DOHH2 (cell line): ENCODE results near the gene THTPA.
"Not testable (repeated sequence)": the region's sequence is repeated elsewhere in the genome, so short reads cannot be mapped to it uniquely, and the experiment has no call there.

Experiments used
- H3F3A ChIP-seq: fragments of 200-600 bp; sonication (generic), shearing (Covaris generic); 2 replicates; pipeline ENCODE4 v1.6.0; 2016; ENCODE audit warnings: antibody characterized with exemption, mild to moderate bottlenecking; ENCODE audit not compliant: control insufficient read depth, insufficient read depth
- H3K27ac ChIP-seq: fragments of 200-600 bp; sonication (generic); 2 replicates; pipeline ENCODE4 v1.5.1; 2014; ENCODE audit warnings: low read depth, mild to moderate bottlenecking, low read length, moderate library complexity
- H3K27me3 ChIP-seq: fragments of 200-600 bp; sonication (generic); 2 replicates; pipeline ENCODE4 v1.6.1; 2014; ENCODE audit warnings: mild to moderate bottlenecking, low read length, mixed read lengths; ENCODE audit not compliant: control insufficient read depth
- H3K36me3 ChIP-seq: fragments of 200-600 bp; sonication (generic); 2 replicates; pipeline ENCODE4 v1.6.1; 2014; ENCODE audit warnings: mild to moderate bottlenecking, low read length, moderate library complexity, mixed read lengths; ENCODE audit not compliant: control insufficient read depth
- H3K4me1 ChIP-seq: fragments of 200-600 bp; sonication (generic); 2 replicates; pipeline ENCODE4 v1.6.1; 2014; ENCODE audit warnings: mild to moderate bottlenecking, low read length, mixed read lengths; ENCODE audit not compliant: control insufficient read depth
- H3K4me2 ChIP-seq: fragments of 200-600 bp; sonication (generic); 2 replicates; pipeline ENCODE4 v1.6.0; 2014; ENCODE audit warnings: mild to moderate bottlenecking, low read length, moderate library complexity
- H3K4me3 ChIP-seq: fragments of 200-600 bp; sonication (generic); 2 replicates; pipeline ENCODE4 v1.5.1; 2014; ENCODE audit warnings: mild to moderate bottlenecking, low read length, mixed read lengths
- H3K79me2 ChIP-seq: fragments of 200-600 bp; sonication (generic); 2 replicates; pipeline ENCODE4 v1.6.1; 2014; ENCODE audit warnings: mild to moderate bottlenecking, low read length, mixed read lengths; ENCODE audit not compliant: control insufficient read depth
- H3K9me2 ChIP-seq: fragments of 200-600 bp; sonication (generic); replicated peaks from 2 replicates; pipeline ENCODE4 v1.6.1; 2014; ENCODE audit warnings: mild to moderate bottlenecking, low read length, mixed read lengths; ENCODE audit not compliant: control insufficient read depth
- H3K9me3 ChIP-seq: fragments of 200-600 bp; sonication (generic); 2 replicates; pipeline ENCODE4 v1.6.1; 2014; ENCODE audit warnings: antibody characterized with exemption, low read length, mixed read lengths; ENCODE audit not compliant: control insufficient read depth, insufficient read depth
- H4K20me1 ChIP-seq: fragments of 200-600 bp; sonication (generic); 2 replicates; pipeline ENCODE4 v1.6.0; 2014; ENCODE audit warnings: low read depth, mild to moderate bottlenecking, antibody characterized with exemption, low read length, moderate library complexity; ENCODE audit not compliant: control insufficient read depth, insufficient read depth
- CTCF ChIP-seq: fragments of 200-600 bp; sonication (generic); IDR thresholded peaks from one replicate; pipeline ENCODE4 v1.5.1; 2014; ENCODE audit warnings: antibody characterized with exemption, mild to moderate bottlenecking, low read depth, low read length; ENCODE audit not compliant: poor library complexity, severe bottlenecking
- EZH2phosphoT487 ChIP-seq: fragments of 200-600 bp; sonication (generic); IDR thresholded peaks from 2 replicates; pipeline ENCODE4 v1.6.1; 2017; ENCODE audit warnings: borderline replicate concordance, mild to moderate bottlenecking, antibody characterized with exemption, low read length, moderate library complexity, mixed read lengths

Gene THTPA

GRCh38 chr14:23608454-23608853, 52.4 kb downstream of the THTPA start:
- no peak overlapping the region for H3K27ac ChIP-seq
- H3K36me3 ChIP-seq = no peaks in the 10 kb centered on the region
- no peak overlapping the region for H3K4me3 ChIP-seq
- H3K9me2 ChIP-seq = no peaks in the 10 kb centered on the region
- no peaks in the 10 kb centered on the region for H4K20me1 ChIP-seq
- no peak for TF ChIP-seq CTCF
- no peak for TF ChIP-seq EZH2phosphoT487
- H3F3A ChIP-seq = no peaks in the 10 kb centered on the region
- no peaks in the 10 kb centered on the region for H3K9me3 ChIP-seq
- H3K4me1 ChIP-seq = no peaks in the 10 kb centered on the region
- peaks cover 7% of the 10 kb centered on the region; the same call in 1 of the 2 replicates for H3K27me3 ChIP-seq
- no peaks in the 10 kb centered on the region for H3K79me2 ChIP-seq
- H3K4me2 ChIP-seq = no peak overlapping the region

GRCh38 chr14:23609001-23609400, 52.9 kb downstream of the THTPA start:
- no peaks in the 10 kb centered on the region for H3K36me3 ChIP-seq
- H3K9me3 ChIP-seq = no peaks in the 10 kb centered on the region
- peaks cover 7% of the 10 kb centered on the region; the same call in 1 of the 2 replicates for H3K27me3 ChIP-seq
- H3K4me2 ChIP-seq = no peak overlapping the region
- no peaks in the 10 kb centered on the region for H3F3A ChIP-seq
- no peak overlapping the region for H3K27ac ChIP-seq
- TF ChIP-seq EZH2phosphoT487 = no peak
- TF ChIP-seq CTCF = no peak
- H3K79me2 ChIP-seq = no peaks in the 10 kb centered on the region
- H3K4me1 ChIP-seq = no peaks in the 10 kb centered on the region
- no peak overlapping the region for H3K4me3 ChIP-seq
- H3K9me2 ChIP-seq = no peaks in the 10 kb centered on the region
- no peaks in the 10 kb centered on the region for H4K20me1 ChIP-seq

GRCh38 chr14:23609411-23610089, 53.5 kb downstream of the THTPA start:
- H3K9me3 ChIP-seq, H3K9me2 ChIP-seq, H3K79me2 ChIP-seq, H3K27ac ChIP-seq, H3K4me3 ChIP-seq, H3K4me1 ChIP-seq, H3K27me3 ChIP-seq, H3K36me3 ChIP-seq, H4K20me1 ChIP-seq, H3K4me2 ChIP-seq, H3F3A ChIP-seq: not testable (repeated sequence)
